PC-3 (cell line): ENCODE results near the gene ST6GALNAC4.

ENCODE experiments used
- EZH2phosphoT487 ChIP-seq: fragments of 300-600 bp; sonication (generic); IDR thresholded peaks from 2 replicates; pipeline ENCODE4 v1.6.1; 2018; ENCODE audit warnings: mild to moderate bottlenecking, antibody characterized with exemption, low read length, borderline replicate concordance
- TF ChIP-seq, protein P1 (sequence below): fragments of 300-600 bp; sonication (generic); conservative IDR thresholded peaks from 2 replicates; pipeline ENCODE4 v1.5.1; 2017; ENCODE audit warnings: antibody characterized with exemption, low read depth, mild to moderate bottlenecking, low read length

DNA sequence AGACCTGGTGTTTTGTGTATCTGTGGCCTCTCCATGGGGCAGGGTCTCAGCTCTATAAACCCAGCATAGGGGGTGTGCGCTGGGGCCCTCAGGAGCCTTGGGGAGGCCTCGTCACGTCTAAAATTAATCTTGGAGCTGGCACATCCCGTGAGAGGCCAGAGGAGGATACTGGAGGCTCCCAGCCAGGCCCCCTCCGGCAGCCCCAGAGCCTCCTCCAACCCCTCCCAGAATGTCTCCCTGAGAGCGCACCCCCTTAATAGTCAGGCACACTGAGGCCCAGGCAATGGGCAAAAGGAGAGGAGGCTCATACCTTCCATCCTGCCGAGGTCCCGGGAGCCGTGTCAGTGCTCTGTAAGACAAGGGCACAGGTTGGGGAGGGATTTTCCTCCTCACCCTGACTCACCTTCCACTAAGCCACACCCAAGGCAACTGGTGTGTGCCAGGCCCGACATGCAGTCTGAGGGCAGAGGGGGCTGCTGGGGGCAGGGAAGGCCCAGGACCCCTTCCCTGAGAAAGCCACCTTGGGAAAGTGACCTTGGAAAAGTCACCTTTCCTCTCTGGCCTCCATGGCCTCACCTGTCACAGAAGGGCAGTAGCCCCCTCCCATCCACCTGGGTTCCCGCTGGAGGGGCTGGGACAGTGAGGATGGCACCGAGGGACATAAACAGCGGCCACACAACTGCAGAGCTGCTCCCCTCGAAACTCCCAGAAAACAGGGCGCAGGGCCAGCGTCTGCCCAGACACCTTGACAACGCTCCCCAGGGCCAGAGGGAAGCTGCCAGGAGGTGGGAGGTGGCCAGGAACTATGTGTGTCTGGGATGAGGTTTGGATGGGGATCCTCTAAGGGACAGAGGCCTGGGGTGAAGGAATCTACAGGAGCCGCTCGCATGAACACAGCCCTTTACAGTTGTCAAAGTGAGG is 42.3 kb downstream of the ST6GALNAC4 start:
- TF ChIP-seq, protein P1, sequence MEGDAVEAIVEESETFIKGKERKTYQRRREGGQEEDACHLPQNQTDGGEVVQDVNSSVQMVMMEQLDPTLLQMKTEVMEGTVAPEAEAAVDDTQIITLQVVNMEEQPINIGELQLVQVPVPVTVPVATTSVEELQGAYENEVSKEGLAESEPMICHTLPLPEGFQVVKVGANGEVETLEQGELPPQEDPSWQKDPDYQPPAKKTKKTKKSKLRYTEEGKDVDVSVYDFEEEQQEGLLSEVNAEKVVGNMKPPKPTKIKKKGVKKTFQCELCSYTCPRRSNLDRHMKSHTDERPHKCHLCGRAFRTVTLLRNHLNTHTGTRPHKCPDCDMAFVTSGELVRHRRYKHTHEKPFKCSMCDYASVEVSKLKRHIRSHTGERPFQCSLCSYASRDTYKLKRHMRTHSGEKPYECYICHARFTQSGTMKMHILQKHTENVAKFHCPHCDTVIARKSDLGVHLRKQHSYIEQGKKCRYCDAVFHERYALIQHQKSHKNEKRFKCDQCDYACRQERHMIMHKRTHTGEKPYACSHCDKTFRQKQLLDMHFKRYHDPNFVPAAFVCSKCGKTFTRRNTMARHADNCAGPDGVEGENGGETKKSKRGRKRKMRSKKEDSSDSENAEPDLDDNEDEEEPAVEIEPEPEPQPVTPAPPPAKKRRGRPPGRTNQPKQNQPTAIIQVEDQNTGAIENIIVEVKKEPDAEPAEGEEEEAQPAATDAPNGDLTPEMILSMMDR, result no peak
- no peak for TF ChIP-seq EZH2phosphoT487
